ENCODE measurements around the gene KLK3. TPM values are rescaled to one million over a fixed set of nuclear protein-coding genes. Genes with fewer than 3 reads are reported as not detected.

Gene KLK3
- total and polyA plus RNA-seq, 2 of the 8 experiments (the other 6 are each of a cell fraction or from before 2014, with no cell fraction given) = 0.08 TPM; not detected in 1

- Histone ChIP-seq H3K36me3 (ENCODE audit: control insufficient read depth in 2 of 4, insufficient read depth in 4 of 4, low read length in 3 of 4) (no peaks in the 10 kb centered on the region), H3K4me2 (ENCODE audit: insufficient read depth in 1 of 2, low read depth in 2 of 2, low read length in 2 of 2) (no peak overlapping the region), H2BK20ac (ENCODE audit: low read length) (no peak overlapping the region), H3K9ac (replicated peaks in 1 of 4; ENCODE audit: extremely low read depth in 1 of 4, low read depth in 3 of 4, low read length in 3 of 4) (no peak overlapping the region), H2BK5ac (ENCODE audit: low read depth, low read length) (no peak overlapping the region), H2BK12ac (ENCODE audit: low read depth, low read length) (no peak overlapping the region), H4K20me1 (replicated peaks in 1 of 2; ENCODE audit: control insufficient read depth in 1 of 2, insufficient read depth in 2 of 2, low read length in 2 of 2) (no peaks in the 10 kb centered on the region), H3K23me2 (ENCODE audit: low read depth, low read length) (peaks cover 8% of the 10 kb centered on the region; the same call in 1 of the 2 replicates), H3K79me1 (ENCODE audit: low read depth, low read length) (no peaks in the 10 kb centered on the region), H2BK15ac (ENCODE audit: low read length) (no peak overlapping the region), H2AK5ac (ENCODE audit: low read depth, low read length) (no peak overlapping the region), H3K9me3 (ENCODE audit: insufficient read depth in 2 of 2, low read depth in 1 of 2, low read length in 1 of 2) (no peaks in the 10 kb centered on the region), H4K91ac (replicated peaks; ENCODE audit: insufficient read length, low read length) (no peak overlapping the region), H3K56ac (replicated peaks; ENCODE audit: insufficient read length, low read depth, low read length) (no peak overlapping the region), H3K4me3 (ENCODE audit: extremely low read depth in 1 of 4, insufficient read depth in 2 of 4, low read depth in 3 of 4, low read length in 4 of 4) (no peak overlapping the region), H2BK120ac (replicated peaks; ENCODE audit: low read depth, low read length) (no peak overlapping the region), H3K79me2 (ENCODE audit: control insufficient read depth in 1 of 2, insufficient read depth in 2 of 2, low read length in 2 of 2) (no peaks in the 10 kb centered on the region), H4K5ac (ENCODE audit: insufficient read length, low read depth, low read length) (no peak overlapping the region), H3K4ac (replicated peaks; ENCODE audit: insufficient read length, low read depth, low read length) (no peak overlapping the region), H3K27ac (ENCODE audit: low read depth, low read length) (no peak overlapping the region), H2AFZ (ENCODE audit: low read length) (no peak overlapping the region), H4K8ac (ENCODE audit: extremely low read depth, insufficient read depth, low read length) (no peak overlapping the region), H3K4me1 (replicated peaks in 1 of 4; ENCODE audit: control insufficient read depth in 3 of 4, insufficient read depth in 4 of 4, low read length in 3 of 4) (peaks cover 0 to 7% (median 2%) of the 10 kb centered on the region in 4 experiments; a peak in 3 of 7 replicates), H3K23ac (ENCODE audit: insufficient read length) (no peak overlapping the region), H3K18ac (ENCODE audit: extremely low read depth, low read length) (no peak overlapping the region), H3K14ac (ENCODE audit: insufficient read length) (no peak overlapping the region), H3K27me3 (replicated peaks in 1 of 4; ENCODE audit: control insufficient read depth in 3 of 4, extremely low read depth in 1 of 4, insufficient read depth in 3 of 4, low read length in 3 of 4) (peaks cover 0 to 22% (median 7%) of the 10 kb centered on the region in 4 experiments; a peak in 6 of 7 replicates)
- no peak for TF ChIP-seq RBBP5 (IDR thresholded peaks at IDR 0.05; ENCODE audit: borderline replicate concordance, low read depth, low read length)
- no peak for TF ChIP-seq BCL11A (IDR thresholded peaks at IDR 0.05; ENCODE audit: low read depth in 2 of 2, low read length in 2 of 2)
- TF ChIP-seq SIX5 (IDR thresholded peaks at IDR 0.05; ENCODE audit: low read depth, low read length) = no peak
- TF ChIP-seq SRF (IDR thresholded peaks at IDR 0.05; ENCODE audit: low read depth, low read length) = no peak
- no peak for TF ChIP-seq ASH2L (IDR thresholded peaks at IDR 0.05; ENCODE audit: low read length)
- no peak for TF ChIP-seq CBX5 (IDR thresholded peaks at IDR 0.05; ENCODE audit: low read depth, low read length)
- no peak for TF ChIP-seq PHF8 (conservative IDR thresholded peaks at IDR 0.05; ENCODE audit: low read depth, low read length)
- WGBS, 2 experiments (ENCODE audit: extremely low coverage in 1 of 2, insufficient coverage in 1 of 2, insufficient read length in 1 of 2, insufficient replicate concordance in 2 of 2, low coverage in 1 of 2, low lambda C conversion rate in 2 of 2, missing lambda C conversion rate in 1 of 2) = 91% methylated on average over 6 of the region's 6 CpGs; no CpG with 5 or more reads in 1 of the 2 experiments
- DNase-seq (ENCODE audit: low read depth in 1 of 2, low spot score in 2 of 2) = no peak
- POLR2A ChIA-PET (ENCODE audit: partially characterized antibody) = interaction anchor here (1.7 to 2.0 kb wide), 2 partner anchors 29 kb away, joined by 6 to 10 read pairs; no protein-coding TSS in a partner anchor
- CTCF ChIA-PET (ENCODE audit: partially characterized antibody) = interaction anchor here (0.6 to 1.7 kb wide), 3 partner anchors 10 to 88 kb away, joined by 4 to 7 read pairs (median 4); no protein-coding TSS in a partner anchor
- no peak for FAIRE-seq
Observed at GRCh38 chr19:50833802-50834167, 20.9 kb upstream of the KLK3 start.

All from H1 (cell line).